RWPE1 (cell line): Measurements from ENCODE around the gene C6orf141.
"Not testable (repeated sequence)": the region's sequence is repeated elsewhere in the genome, so short reads cannot be mapped to it uniquely, and the experiment has no call there.

Experiments
- CTCF ChIA-PET: fragments of 350-600 bp; sonication (Branson Sonifier 250); formaldehyde crosslinking; extraction: SDS; loops from one replicate; lab custom pipeline; 2021; lab: Yijun Ruan, JAX
- POLR2A ChIA-PET: fragments of 400-600 bp; formaldehyde crosslinking; extraction: SDS; loops from one replicate; lab custom pipeline; 2020; ENCODE audit warnings: antibody characterized with exemption; ENCODE audit not compliant: low non-redundant PET; lab: Yijun Ruan, JAX
- DNase-seq: peaks from one replicate; pipeline ENCODE4 v3.0.0; 2012; ENCODE audit warnings: low spot score
- H3K27ac ChIP-seq: fragments of 450-650 bp; 2 replicates; pipeline ENCODE4 v1.5.1; 2017
- CTCF ChIP-seq: fragments of 450-650 bp; conservative IDR thresholded peaks from 2 replicates; pipeline ENCODE4 v1.5.1; 2017; ENCODE audit warnings: low read depth, mild to moderate bottlenecking

C6orf141 gene

GRCh38 chr6:49582529-49582928 is 32.1 kb downstream of the C6orf141 start:
- TF ChIP-seq CTCF = no peak
- POLR2A ChIA-PET = no interaction called here
- H3K27ac ChIP-seq = no peak overlapping the region
- CTCF ChIA-PET = no interaction called here
- no peak for DNase-seq

GRCh38 chr6:49587262-49587661 is 36.8 kb downstream of the C6orf141 start:
- POLR2A ChIA-PET, H3K27ac ChIP-seq, DNase-seq, CTCF ChIA-PET: not testable (repeated sequence)
